GM12878 (cell line): Measurements from ENCODE around the gene ABHD6. TPM values are rescaled to one million over a fixed set of nuclear protein-coding genes. Genes with fewer than 3 reads are reported as not detected.

Experiments used
- BCLAF1 ChIP-seq: fragments of 450-650 bp; IDR thresholded peaks from 2 replicates; pipeline ENCODE4 v1.6.1; 2017; ENCODE audit warnings: antibody characterized with exemption, mild to moderate bottlenecking, moderate library complexity
- BHLHE40 ChIP-seq, 2 experiments: fragments of 450-650 bp in 1 of 2; IDR thresholded peaks; 2 replicates each; pipeline ENCODE4 v1.6.1; 2011 to 2017; ENCODE audit warnings: low read depth in 2 of 2, borderline replicate concordance in 1 of 2, improper control_type of control experiment in 1 of 2, low read length in 1 of 2, mild to moderate bottlenecking in 1 of 2
- CHD2 ChIP-seq: IDR thresholded peaks from 2 replicates; pipeline ENCODE4 v1.6.1; 2011; ENCODE audit warnings: low read depth, low read length, improper control_type of control experiment, borderline replicate concordance
- ELK1 ChIP-seq: IDR thresholded peaks from 2 replicates; pipeline ENCODE4 v1.6.1; 2012; ENCODE audit warnings: low read depth, low read length, improper control_type of control experiment
- EZH2 ChIP-seq: IDR thresholded peaks from 2 replicates; pipeline ENCODE4 v1.6.1; 2012; ENCODE audit warnings: low read depth, mild to moderate bottlenecking, control low read depth, inconsistent platforms, low read length, borderline replicate concordance; ENCODE audit not compliant: control insufficient read depth
- IRF4 ChIP-seq: IDR thresholded peaks from 2 replicates; pipeline ENCODE4 v1.6.1; 2011; ENCODE audit warnings: low read depth, low read length
- POLR2AphosphoS2 ChIP-seq: IDR thresholded peaks from 2 replicates; pipeline ENCODE4 v1.6.1; 2011; ENCODE audit warnings: low read depth, mild to moderate bottlenecking, low read length, improper control_type of control experiment, moderate library complexity
- REST ChIP-seq: IDR thresholded peaks from 2 replicates; pipeline ENCODE4 v1.6.1; 2012; ENCODE audit warnings: mild to moderate bottlenecking, low read depth, low read length
- RUNX3 ChIP-seq: IDR thresholded peaks from 2 replicates; pipeline ENCODE4 v1.6.1; 2012; ENCODE audit warnings: low read length, inconsistent platforms
- SP1 ChIP-seq: IDR thresholded peaks from one replicate; pipeline ENCODE4 v1.6.1; 2011; ENCODE audit warnings: low read depth, low read length
- USF2 ChIP-seq: IDR thresholded peaks from 2 replicates; pipeline ENCODE4 v1.6.1; 2011; ENCODE audit warnings: low read depth, low read length, improper control_type of control experiment, borderline replicate concordance
- ZBED1 ChIP-seq: IDR thresholded peaks from 2 replicates; pipeline ENCODE4 v1.6.1; 2016; ENCODE audit warnings: borderline replicate concordance
- ZNF274 ChIP-seq: IDR thresholded peaks from one replicate; pipeline ENCODE4 v1.8.0; 2011; ENCODE audit not compliant: insufficient read length, insufficient read depth
- polyA plus RNA-seq, 11 experiments: library from polyadenylated mRNA; depleted of rRNA in 4 of 11; unstranded in 6 of 11; stranded (reverse) in 5 of 11; fragments of >200 nt; fragmentation: Nextera tagmentation in 4 of 11; fragmentation: Illumina TruSeq in 1 of 11; extraction: Ambion mirVana in 4 of 11; extraction: Trizol in 1 of 11; gene quantifications; 1 replicate in 1 of 11; 2 replicates in 10 of 11; pipeline versions ENCODE4 v1.2.1 to v1.2.3, GENCODE V29; 2011 to 2016; ENCODE audit warnings: inconsistent platforms in 2 of 11, missing spikeins in 2 of 11, low read depth in 1 of 11
- total RNA-seq, 4 experiments: library from RNA; depleted of rRNA in 3 of 4; stranded (reverse); fragments of >200 nt in 3 of 4; fragmentation: Illumina TruSeq in 1 of 4; extraction: Trizol in 1 of 4; gene quantifications; 2 replicates each; pipeline versions ENCODE4 v1.2.1 to v1.2.3, GENCODE V29; 2013 to 2021
- TF ChIP-seq, protein P1 (sequence below): IDR thresholded peaks from 2 replicates; pipeline ENCODE4 v1.6.1; 2012; ENCODE audit warnings: low read depth, low read length, improper control_type of control experiment

ABHD6 gene
- total and polyA plus RNA-seq, 10 of the 15 experiments (the other 5 are each of a cell fraction or from before 2014, with no cell fraction given) = 1.4 to 33.2 (median 3.2) TPM

- no peak for TF ChIP-seq RUNX3
- TF ChIP-seq ELK1 = no peak
- no peak; the same call in 1 of the 2 replicates for TF ChIP-seq USF2
- no peak for TF ChIP-seq ZBED1
- TF ChIP-seq CHD2 = no peak
- TF ChIP-seq, protein P1, sequence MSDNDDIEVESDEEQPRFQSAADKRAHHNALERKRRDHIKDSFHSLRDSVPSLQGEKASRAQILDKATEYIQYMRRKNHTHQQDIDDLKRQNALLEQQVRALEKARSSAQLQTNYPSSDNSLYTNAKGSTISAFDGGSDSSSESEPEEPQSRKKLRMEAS = peak; percentile 56; the same call in 1 of the 2 replicates
- no peak for TF ChIP-seq POLR2AphosphoS2
- no peak for TF ChIP-seq ZNF274
- 0 out of 2 replicates have a peak, but pooled peaks have one; percentile 42 for TF ChIP-seq REST
- no peak for TF ChIP-seq EZH2
- no peak for TF ChIP-seq SP1
- TF ChIP-seq BHLHE40 (IDR thresholded peaks at IDR 0.05; ENCODE audit: borderline replicate concordance in 1 of 2, low read depth in 2 of 2, low read length in 1 of 2) = peak; percentile 91 to 97
- no peak for TF ChIP-seq IRF4
- no peak for TF ChIP-seq BCLAF1
These were observed 519 bp downstream of the ABHD6 start (continued) for GRCh38 chr3:58237941-58238681.
